ENCODE measurements around the gene NDRG3.

The NDRG3 gene

DNA sequence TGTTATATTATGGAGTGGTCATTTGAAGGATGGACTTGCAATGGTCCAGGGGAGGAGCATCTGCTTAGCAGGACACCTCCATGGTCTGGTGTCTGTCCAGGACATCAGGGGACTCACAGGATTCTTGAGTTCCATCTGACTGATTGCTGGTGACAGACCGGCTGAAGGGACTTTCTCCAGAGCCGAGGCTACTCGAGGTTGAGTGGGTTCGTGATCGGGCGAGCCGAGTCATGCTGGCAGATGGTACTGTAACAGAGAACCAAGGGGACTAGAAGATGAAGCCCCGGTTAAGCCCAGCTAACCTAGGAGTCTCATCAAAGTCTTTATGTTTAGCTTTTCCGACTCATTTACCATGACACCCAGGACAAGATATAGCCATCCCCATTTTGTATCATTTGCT, 92.4 kb downstream of the NDRG3 start:
- TF ChIP-seq, protein P1, sequence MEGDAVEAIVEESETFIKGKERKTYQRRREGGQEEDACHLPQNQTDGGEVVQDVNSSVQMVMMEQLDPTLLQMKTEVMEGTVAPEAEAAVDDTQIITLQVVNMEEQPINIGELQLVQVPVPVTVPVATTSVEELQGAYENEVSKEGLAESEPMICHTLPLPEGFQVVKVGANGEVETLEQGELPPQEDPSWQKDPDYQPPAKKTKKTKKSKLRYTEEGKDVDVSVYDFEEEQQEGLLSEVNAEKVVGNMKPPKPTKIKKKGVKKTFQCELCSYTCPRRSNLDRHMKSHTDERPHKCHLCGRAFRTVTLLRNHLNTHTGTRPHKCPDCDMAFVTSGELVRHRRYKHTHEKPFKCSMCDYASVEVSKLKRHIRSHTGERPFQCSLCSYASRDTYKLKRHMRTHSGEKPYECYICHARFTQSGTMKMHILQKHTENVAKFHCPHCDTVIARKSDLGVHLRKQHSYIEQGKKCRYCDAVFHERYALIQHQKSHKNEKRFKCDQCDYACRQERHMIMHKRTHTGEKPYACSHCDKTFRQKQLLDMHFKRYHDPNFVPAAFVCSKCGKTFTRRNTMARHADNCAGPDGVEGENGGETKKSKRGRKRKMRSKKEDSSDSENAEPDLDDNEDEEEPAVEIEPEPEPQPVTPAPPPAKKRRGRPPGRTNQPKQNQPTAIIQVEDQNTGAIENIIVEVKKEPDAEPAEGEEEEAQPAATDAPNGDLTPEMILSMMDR (conservative IDR thresholded peaks at IDR 0.05; ENCODE audit: low read depth, low read length): no peak

DNA sequence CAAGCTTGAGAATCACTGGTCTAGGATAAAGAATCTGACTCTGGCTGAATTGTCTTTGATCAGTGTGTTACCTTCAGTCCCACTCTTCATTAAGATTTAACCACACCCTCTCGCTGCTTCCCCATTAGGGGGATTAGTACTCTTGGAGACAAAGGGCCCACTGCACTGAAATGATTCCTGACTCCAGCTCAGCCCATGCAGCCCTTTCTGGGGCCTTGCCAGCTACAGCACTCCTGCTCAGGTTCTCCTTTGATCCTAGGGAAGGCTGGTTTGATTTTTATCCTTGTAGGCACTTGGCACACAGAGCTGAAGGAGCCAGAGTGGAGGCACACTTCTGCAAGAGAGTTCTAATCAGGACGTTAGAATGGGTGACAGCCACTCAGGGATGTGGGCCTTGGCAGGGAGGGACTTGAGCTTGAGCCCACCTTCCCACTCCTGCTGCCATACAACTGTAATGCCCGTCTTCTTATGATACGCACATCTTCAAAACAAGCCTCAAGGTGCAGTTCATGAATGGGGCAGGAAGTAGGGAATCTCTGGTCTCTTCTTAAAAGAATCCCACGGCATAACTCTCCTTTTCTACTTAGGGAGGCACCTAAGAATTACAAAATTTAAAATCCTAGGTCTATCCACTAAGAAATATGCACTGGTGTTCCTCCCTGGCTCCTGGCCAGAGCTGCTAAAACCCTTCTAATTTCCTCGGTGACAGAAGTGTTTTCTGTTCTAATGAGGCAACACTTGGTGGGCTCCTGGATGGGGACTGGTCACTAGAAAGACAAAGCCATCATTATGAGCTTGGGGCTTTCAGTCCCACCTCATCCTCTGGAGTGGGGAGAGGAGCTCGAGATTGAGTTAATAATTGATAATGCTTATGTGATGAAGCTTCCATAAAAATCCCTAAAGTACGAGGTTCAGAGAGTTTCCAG, 98.4 kb downstream of the NDRG3 start:
- H3K27ac ChIP-seq: no peak overlapping the region
- H2AFZ ChIP-seq (ENCODE audit: low read depth): no peak overlapping the region
- H4K20me1 ChIP-seq (ENCODE audit: insufficient read depth): no peaks in the 10 kb centered on the region
- no peak overlapping the region for H3K4me3 ChIP-seq (IDR thresholded peaks at IDR 0.05; ENCODE audit: insufficient read depth, low read depth, low read length)
- no peak overlapping the region for H3K4me2 ChIP-seq
- H3K27me3 ChIP-seq (ENCODE audit: insufficient read depth, low read depth): no peaks in the 10 kb centered on the region
- no peaks in the 10 kb centered on the region for H3K79me2 ChIP-seq (ENCODE audit: insufficient read depth, low read depth)
- no peaks in the 10 kb centered on the region for H3K36me3 ChIP-seq (ENCODE audit: insufficient read depth)
- no peaks in the 10 kb centered on the region for H3K4me1 ChIP-seq (ENCODE audit: low read depth, poor library complexity, severe bottlenecking)
- no peak overlapping the region for H3K9ac ChIP-seq
- TF ChIP-seq, protein P1 (conservative IDR thresholded peaks at IDR 0.05; ENCODE audit: low read depth, low read length): no peak

More for the DNA sequence above, 92.4 kb downstream of the NDRG3 start:
- Histone ChIP-seq H3K9ac (no peak overlapping the region), H3K36me3 (ENCODE audit: insufficient read depth) (no peaks in the 10 kb centered on the region), H3K4me2 (no peak overlapping the region), H3K4me3 (IDR thresholded peaks at IDR 0.05; ENCODE audit: insufficient read depth, low read depth, low read length) (no peak overlapping the region), H4K20me1 (ENCODE audit: insufficient read depth) (no peaks in the 10 kb centered on the region), H2AFZ (ENCODE audit: low read depth) (no peak overlapping the region), H3K4me1 (ENCODE audit: low read depth, poor library complexity, severe bottlenecking) (no peaks in the 10 kb centered on the region), H3K79me2 (ENCODE audit: insufficient read depth, low read depth) (no peaks in the 10 kb centered on the region), H3K27me3 (ENCODE audit: insufficient read depth, low read depth) (no peaks in the 10 kb centered on the region), H3K27ac (no peak overlapping the region)

DNA sequence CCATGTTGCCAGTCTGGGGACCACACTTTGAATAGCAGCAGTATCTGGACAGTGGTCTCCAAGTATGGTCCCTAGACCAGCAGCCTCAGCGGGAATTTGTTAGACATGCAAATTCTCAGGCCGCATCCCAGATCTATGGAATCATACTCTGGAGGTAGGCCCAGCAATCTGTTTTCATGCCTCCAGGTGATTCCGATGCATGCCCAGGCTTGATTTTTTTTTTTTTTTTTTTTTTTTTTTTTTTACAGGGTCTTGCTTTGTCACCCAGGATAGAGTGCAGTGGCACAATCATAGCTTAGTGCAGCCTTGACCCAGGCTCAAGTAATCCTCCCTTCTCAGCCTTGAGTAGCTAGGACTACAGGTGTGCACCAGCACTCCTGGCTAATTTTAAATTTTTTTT, 99.2 kb downstream of the NDRG3 start:
- H3K27me3 ChIP-seq (ENCODE audit: insufficient read depth, low read depth): no peaks in the 10 kb centered on the region
- H3K79me2 ChIP-seq (ENCODE audit: insufficient read depth, low read depth): no peaks in the 10 kb centered on the region
- H3K9ac ChIP-seq: no peak overlapping the region
- no peak overlapping the region for H3K27ac ChIP-seq
- H3K4me3 ChIP-seq (IDR thresholded peaks at IDR 0.05; ENCODE audit: insufficient read depth, low read depth, low read length): no peak overlapping the region
- no peak overlapping the region for H3K4me2 ChIP-seq
- H3K36me3 ChIP-seq (ENCODE audit: insufficient read depth): no peaks in the 10 kb centered on the region
- no peaks in the 10 kb centered on the region for H3K4me1 ChIP-seq (ENCODE audit: low read depth, poor library complexity, severe bottlenecking)
- no peak overlapping the region for H2AFZ ChIP-seq (ENCODE audit: low read depth)
- TF ChIP-seq, protein P1 (conservative IDR thresholded peaks at IDR 0.05; ENCODE audit: low read depth, low read length): no peak
- H4K20me1 ChIP-seq (ENCODE audit: insufficient read depth): no peaks in the 10 kb centered on the region

DNA sequence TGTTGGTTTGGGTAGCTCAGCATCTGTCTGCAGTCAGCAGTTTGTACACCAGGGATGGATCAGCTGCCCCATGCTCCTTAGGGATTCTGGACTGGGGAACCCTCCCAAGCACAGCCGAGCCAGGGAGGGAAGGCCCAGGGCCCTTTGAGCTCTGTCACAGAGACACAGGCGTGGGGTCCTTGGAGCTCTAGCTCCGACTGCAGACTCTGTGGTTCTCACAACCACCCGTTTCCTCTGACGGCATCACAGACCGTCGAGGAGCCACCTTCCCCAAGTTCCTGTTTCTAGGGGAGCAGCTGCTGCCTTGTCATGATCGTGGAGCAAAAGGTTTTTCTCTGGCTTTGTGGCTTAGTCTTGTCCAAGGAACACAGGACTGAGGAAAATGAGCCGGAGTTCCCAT, 99.9 kb downstream of the NDRG3 start, which contains the start of gene SLA2:
SLA2 (minus strand) TSS at position 199 of the 400 bp plus-strand sequence. CDS start 4,861 bp downstream, outside the sequence.
- Histone ChIP-seq H4K20me1 (ENCODE audit: insufficient read depth) (no peaks in the 10 kb centered on the region), H3K27ac (no peak within 1 kb of the TSS), H3K4me1 (ENCODE audit: low read depth, poor library complexity, severe bottlenecking) (no peaks in the 10 kb centered on the region), H3K27me3 (ENCODE audit: insufficient read depth, low read depth) (no peaks in the 10 kb centered on the region), H3K79me2 (ENCODE audit: insufficient read depth, low read depth) (no peaks in the 10 kb centered on the region), H3K4me2 (no peak within 1 kb of the TSS), H2AFZ (ENCODE audit: low read depth) (no peak within 1 kb of the TSS), H3K4me3 (IDR thresholded peaks at IDR 0.05; ENCODE audit: insufficient read depth, low read depth, low read length) (no peak within 1 kb of the TSS), H3K36me3 (ENCODE audit: insufficient read depth) (no peaks in the 10 kb centered on the region), H3K9ac (no peak within 1 kb of the TSS)
- TF ChIP-seq, protein P1 (conservative IDR thresholded peaks at IDR 0.05; ENCODE audit: low read depth, low read length): no peak

Data from KMS-11 (cell line).